ENCODE measurements around the gene GALNT6.

GALNT6 gene

DNA sequence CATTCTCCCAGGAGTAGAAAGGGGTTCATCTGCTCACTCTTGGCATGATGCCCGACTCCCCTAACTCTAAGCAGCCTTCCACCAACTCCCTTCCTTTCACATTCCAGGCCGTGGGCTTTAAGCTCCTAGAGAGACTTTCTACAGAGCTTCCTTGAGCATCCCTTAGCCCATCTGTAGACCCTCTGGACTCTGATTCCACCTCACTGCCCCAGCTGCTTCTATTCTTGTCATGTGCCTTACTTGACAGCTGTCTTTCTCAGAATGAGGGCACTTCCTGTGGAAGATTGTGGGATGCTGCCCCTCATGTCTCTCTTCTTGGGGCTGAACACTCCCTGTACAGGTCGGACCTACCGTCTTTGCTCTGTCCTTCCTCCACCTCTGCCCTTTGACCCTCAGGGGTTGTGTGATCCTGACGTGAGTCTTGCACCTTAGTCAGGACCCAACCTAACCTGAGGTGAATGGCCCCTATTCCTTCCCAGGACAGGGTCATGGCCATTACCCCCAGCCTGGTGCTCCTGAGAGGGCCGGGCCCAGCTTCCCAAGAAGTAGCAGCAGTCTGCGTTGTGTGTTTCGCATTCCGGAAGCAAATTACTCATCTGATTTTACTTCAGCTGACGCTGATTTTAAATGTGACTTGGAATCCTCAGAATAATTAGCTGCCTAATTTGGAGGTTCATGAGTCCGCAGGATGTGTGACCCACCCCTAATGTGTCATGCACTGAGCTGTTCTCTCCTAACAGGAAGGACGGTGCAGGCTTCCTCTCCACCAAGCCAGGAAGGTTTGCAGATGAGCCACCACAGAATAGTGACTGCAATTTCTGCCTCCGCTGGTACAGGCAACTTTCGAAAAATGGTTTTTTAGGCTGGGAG lies 2.7 kb upstream of the GALNT6 start:
- Histone ChIP-seq H3K36me3 (replicated peaks; ENCODE audit: low read depth, low read length) (peaks cover 4% of the 10 kb centered on the region), H4K20me1 (ENCODE audit: insufficient read depth, low read length) (no peaks in the 10 kb centered on the region), H3K4me3 (ENCODE audit: low read length) (peak overlapping the region; percentile 80), H3K4me1 (ENCODE audit: low read length) (peaks cover 77% of the 10 kb centered on the region), H3K27ac (ENCODE audit: low read length) (peak overlapping the region; percentile 96), H3K9me3 (ENCODE audit: insufficient read depth, low read length) (no peaks in the 10 kb centered on the region), H3K9ac (ENCODE audit: low read length) (peak overlapping the region; percentile 88), H3K79me2 (ENCODE audit: low read length) (peaks cover 35% of the 10 kb centered on the region), H2AFZ (ENCODE audit: low read depth, low read length) (no peak overlapping the region), H3K27me3 (ENCODE audit: low read depth, low read length) (no peaks in the 10 kb centered on the region), H3K4me2 (ENCODE audit: low read length) (peak overlapping the region; percentile 82)
- TF ChIP-seq, protein P1, sequence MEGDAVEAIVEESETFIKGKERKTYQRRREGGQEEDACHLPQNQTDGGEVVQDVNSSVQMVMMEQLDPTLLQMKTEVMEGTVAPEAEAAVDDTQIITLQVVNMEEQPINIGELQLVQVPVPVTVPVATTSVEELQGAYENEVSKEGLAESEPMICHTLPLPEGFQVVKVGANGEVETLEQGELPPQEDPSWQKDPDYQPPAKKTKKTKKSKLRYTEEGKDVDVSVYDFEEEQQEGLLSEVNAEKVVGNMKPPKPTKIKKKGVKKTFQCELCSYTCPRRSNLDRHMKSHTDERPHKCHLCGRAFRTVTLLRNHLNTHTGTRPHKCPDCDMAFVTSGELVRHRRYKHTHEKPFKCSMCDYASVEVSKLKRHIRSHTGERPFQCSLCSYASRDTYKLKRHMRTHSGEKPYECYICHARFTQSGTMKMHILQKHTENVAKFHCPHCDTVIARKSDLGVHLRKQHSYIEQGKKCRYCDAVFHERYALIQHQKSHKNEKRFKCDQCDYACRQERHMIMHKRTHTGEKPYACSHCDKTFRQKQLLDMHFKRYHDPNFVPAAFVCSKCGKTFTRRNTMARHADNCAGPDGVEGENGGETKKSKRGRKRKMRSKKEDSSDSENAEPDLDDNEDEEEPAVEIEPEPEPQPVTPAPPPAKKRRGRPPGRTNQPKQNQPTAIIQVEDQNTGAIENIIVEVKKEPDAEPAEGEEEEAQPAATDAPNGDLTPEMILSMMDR (IDR thresholded peaks at IDR 0.05; ENCODE audit: low read depth, low read length), result no peak
- TF ChIP-seq EZH2phosphoT487 (IDR thresholded peaks at IDR 0.05; ENCODE audit: low read depth), result no peak

DNA sequence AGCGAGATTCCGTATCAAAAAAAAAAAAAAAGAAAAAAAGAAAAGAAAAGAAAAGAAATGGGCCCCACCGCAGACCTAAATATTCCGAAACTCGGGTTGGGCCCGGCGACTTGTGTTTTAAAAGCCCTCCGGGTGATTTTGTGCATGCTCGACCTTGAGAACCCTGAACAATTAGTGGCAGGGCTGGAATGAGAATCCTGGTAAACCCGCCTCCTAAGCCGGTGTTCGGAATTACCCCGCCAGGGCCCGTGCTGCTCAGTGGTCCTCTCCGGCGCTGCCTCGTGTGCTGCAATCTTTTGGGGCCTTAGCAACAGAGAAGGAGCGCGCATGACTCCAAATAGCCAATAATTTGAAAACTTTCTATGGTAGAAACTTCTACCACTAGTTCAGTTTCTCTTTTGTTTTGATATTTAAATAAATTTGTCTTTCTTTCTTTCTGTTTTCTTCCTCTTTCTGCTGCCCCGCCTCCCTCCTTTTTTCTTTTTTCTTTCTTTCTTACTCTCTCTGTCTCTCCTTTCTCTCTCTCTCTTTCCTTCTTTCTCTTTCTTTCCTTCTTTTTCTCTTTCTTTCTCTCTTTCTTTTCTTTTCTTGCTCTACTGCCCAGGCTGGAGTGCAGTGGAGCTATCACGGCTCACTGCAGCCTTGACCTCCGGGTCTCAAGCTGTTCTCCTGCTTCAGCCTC lies 1.5 kb upstream of the GALNT6 start:
- H3K4me2 ChIP-seq (ENCODE audit: low read length), result peak overlapping the region; percentile 82
- H3K9me3 ChIP-seq (ENCODE audit: insufficient read depth, low read length), result no peaks in the 10 kb centered on the region
- no peaks in the 10 kb centered on the region for H3K27me3 ChIP-seq (ENCODE audit: low read depth, low read length)
- H3K9ac ChIP-seq (ENCODE audit: low read length), result peak overlapping the region; percentile 88
- H3K36me3 ChIP-seq (replicated peaks; ENCODE audit: low read depth, low read length), result peaks cover 4% of the 10 kb centered on the region
- peaks cover 45% of the 10 kb centered on the region for H3K79me2 ChIP-seq (ENCODE audit: low read length)
- no peak for TF ChIP-seq EZH2phosphoT487 (IDR thresholded peaks at IDR 0.05; ENCODE audit: low read depth)
- TF ChIP-seq, protein P1 (IDR thresholded peaks at IDR 0.05; ENCODE audit: low read depth, low read length), result no peak
- H3K4me3 ChIP-seq (ENCODE audit: low read length), result peak overlapping the region; percentile 80
- H2AFZ ChIP-seq (ENCODE audit: low read depth, low read length), result no peak overlapping the region
- peak overlapping the region; percentile 96 for H3K27ac ChIP-seq (ENCODE audit: low read length)
- peaks cover 77% of the 10 kb centered on the region for H3K4me1 ChIP-seq (ENCODE audit: low read length)
- H4K20me1 ChIP-seq (ENCODE audit: insufficient read depth, low read length), result no peaks in the 10 kb centered on the region

DNA sequence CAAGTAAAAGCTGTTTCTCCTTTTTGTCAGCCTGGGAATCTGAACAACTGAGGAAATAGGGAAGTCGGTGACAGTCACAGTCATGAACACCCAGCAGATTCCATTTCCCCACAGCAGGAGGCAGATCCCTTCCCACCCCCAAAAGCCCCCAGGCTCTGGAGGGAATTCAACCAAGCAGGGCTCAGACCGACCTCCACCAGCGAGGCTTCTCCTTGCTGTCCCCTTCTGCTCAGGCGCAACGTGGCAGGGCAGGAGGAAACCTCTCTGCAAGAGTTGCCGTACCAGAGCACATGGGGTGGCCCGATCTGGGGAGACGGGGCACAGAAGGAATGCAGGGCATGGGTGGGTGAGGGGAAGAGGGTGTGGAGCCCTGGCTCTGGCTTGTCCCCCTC lies 319 bp downstream of the GALNT6 start:
- peaks cover 49% of the 10 kb centered on the region for H3K79me2 ChIP-seq (ENCODE audit: low read length)
- no peaks in the 10 kb centered on the region for H3K27me3 ChIP-seq (ENCODE audit: low read depth, low read length)
- peaks cover 11% of the 10 kb centered on the region for H3K36me3 ChIP-seq (replicated peaks; ENCODE audit: low read depth, low read length)
- H3K4me2 ChIP-seq (ENCODE audit: low read length), result peak overlapping the region; percentile 91
- H3K27ac ChIP-seq (ENCODE audit: low read length), result peak overlapping the region; percentile 96
- peaks cover 76% of the 10 kb centered on the region for H3K4me1 ChIP-seq (ENCODE audit: low read length)
- H4K20me1 ChIP-seq (ENCODE audit: insufficient read depth, low read length), result no peaks in the 10 kb centered on the region
- H2AFZ ChIP-seq (ENCODE audit: low read depth, low read length), result no peak overlapping the region
- H3K9ac ChIP-seq (ENCODE audit: low read length), result peak overlapping the region; percentile 96
- H3K4me3 ChIP-seq (ENCODE audit: low read length), result peak overlapping the region; percentile 80
- TF ChIP-seq EZH2phosphoT487 (IDR thresholded peaks at IDR 0.05; ENCODE audit: low read depth), result no peak
- TF ChIP-seq, protein P1 (IDR thresholded peaks at IDR 0.05; ENCODE audit: low read depth, low read length), result no peak
- no peaks in the 10 kb centered on the region for H3K9me3 ChIP-seq (ENCODE audit: insufficient read depth, low read length)

DNA sequence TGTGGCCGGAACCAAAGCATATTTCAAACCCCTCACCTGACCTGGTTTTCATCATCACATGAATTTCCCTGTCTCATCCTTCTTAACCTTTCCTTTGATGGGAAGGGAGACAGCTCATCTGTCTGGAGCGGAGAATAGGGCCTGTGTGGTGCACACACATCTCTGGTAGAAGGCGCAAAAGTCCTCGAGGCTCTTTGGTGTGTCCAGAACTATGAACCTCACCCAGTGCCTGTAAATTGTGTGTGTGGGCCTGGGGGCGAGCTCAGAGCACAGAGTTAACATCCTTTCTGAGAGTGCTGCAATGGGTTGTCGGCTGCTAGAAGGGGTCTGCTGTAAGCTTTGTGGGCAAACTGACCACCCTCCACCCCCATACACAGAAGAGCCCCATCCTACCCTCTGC lies 749 bp downstream of the GALNT6 start:
- no peaks in the 10 kb centered on the region for H3K27me3 ChIP-seq (ENCODE audit: low read depth, low read length)
- H2AFZ ChIP-seq (ENCODE audit: low read depth, low read length), result no peak overlapping the region
- peaks cover 11% of the 10 kb centered on the region for H3K36me3 ChIP-seq (replicated peaks; ENCODE audit: low read depth, low read length)
- no peaks in the 10 kb centered on the region for H3K9me3 ChIP-seq (ENCODE audit: insufficient read depth, low read length)
- H3K79me2 ChIP-seq (ENCODE audit: low read length), result peaks cover 49% of the 10 kb centered on the region
- H3K9ac ChIP-seq (ENCODE audit: low read length), result peak overlapping the region; percentile 96
- no peak for TF ChIP-seq EZH2phosphoT487 (IDR thresholded peaks at IDR 0.05; ENCODE audit: low read depth)
- TF ChIP-seq, protein P1 (IDR thresholded peaks at IDR 0.05; ENCODE audit: low read depth, low read length), result no peak
- no peaks in the 10 kb centered on the region for H4K20me1 ChIP-seq (ENCODE audit: insufficient read depth, low read length)
- peak overlapping the region; percentile 80 for H3K4me3 ChIP-seq (ENCODE audit: low read length)
- peaks cover 71% of the 10 kb centered on the region for H3K4me1 ChIP-seq (ENCODE audit: low read length)
- peak overlapping the region; percentile 91 for H3K4me2 ChIP-seq (ENCODE audit: low read length)
- peak overlapping the region; percentile 96 for H3K27ac ChIP-seq (ENCODE audit: low read length)

All from OCI-LY3 (cell line).